ENCODE results near the gene PIP4P1.
"Not testable (repeated sequence)": the region's sequence is repeated elsewhere in the genome, so short reads cannot be mapped to it uniquely, and the experiment has no call there.

The PIP4P1 gene

DNA sequence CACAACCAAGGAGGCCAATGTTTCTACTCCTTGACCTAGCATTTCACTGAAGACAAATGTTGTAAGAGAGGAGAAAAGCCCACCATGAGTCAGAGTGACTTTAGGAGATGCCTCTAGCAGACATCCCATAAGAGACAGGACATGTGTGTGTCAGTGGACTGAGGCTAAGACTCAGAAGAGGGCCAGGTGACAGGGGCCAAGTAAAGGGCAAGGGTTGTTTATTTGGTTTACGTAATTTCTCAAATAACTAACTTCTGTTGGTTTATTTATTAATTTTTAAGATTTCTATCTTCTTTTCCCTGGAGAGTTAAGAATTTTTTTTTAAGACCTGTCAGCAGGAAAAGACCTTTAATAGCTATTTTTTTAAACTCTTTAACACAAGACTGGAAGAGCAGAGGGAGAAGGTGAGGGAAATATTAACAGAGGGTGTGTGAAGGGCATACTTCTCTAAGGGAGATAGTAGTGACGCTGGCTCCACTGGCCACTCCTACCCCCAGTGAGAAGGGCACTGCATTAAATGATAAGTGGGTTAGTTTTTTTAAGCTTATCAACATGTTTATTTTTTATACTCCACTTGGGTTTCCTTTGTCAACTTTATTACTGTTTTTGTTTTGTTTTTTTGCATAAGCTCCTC lies 11.4 kb upstream of the PIP4P1 start:
- no peak for DNase-seq

DNA sequence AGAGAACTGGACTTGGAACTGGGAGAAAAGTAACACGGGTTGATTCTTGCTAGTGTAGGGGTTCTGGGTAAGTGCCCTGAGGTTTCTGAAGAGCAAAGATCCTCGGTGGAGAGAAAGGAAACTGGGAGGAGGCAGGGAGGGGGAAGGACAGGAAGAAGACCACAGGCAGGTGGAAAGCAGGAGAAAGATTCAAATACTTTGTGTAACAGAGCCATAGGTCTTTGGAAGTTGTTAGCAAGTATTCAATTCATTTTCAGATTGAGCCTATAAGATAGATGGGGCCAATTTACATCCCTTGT lies 9.3 kb upstream of the PIP4P1 start:
- no peak for DNase-seq

- peak; percentile 12 for DNase-seq
Measured at GRCh38 chr14:20469890-20470602, 8.8 kb upstream of the PIP4P1 start.

DNA sequence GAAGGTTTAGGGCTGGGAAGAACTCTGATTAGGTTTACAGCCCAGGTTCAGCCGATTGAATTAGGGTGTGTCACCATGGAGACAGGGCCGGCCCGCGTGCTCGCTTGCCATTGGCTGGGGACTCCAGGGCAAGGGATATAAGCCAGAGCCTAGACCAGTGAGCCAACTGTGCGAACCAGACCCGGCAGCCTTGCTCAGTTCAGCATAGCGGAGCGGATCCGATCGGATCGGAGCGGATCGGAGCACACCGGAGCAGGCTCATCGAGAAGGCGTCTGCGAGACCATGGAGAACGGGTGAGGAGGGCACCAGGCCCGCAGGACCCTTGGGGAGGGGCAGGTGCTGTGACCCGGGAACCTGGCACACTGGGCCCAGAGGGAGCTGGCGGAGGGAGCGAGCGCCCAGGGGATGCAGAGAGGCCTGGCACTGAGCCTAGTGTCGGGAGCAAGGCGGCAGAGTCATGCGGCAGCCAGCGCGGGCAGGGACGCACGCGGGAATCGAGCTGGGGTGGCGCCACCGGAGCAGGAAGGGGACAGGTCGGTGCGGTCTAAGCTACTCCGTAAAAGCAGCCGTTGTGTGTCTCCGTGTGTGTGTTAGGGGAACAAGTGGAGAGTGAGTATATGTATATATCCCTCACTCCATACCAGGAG lies 8.1 kb upstream of the PIP4P1 start, which contains the start of gene PNP:
TSS of gene PNP (plus strand) at position 165 of the 648 bp plus-strand sequence. CDS start at position 284, 119 bp downstream.
- DNase-seq = peak; percentile 63

DNA sequence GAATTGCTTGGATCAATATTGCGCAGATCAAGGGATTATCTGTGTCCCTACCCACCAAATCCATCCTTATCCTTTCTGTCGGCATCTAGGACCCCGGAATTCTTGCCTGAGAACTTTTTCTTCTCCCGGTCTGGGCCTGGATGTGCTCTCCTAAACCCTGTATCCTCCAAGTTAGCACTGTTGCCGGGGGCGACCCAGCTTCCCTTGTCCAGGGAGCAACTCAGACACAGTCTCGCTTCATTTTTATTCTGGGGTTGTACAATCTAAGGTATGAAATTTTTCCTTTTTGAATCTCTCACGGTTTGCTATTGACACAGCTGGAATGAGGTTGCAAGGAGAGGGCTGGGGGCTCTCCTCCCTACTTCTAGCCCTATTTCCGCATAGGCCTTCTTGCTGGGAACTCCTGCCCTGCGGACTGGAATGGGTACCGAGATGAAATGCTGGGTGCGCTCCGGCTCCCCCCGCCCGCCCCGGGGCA lies 7.6 kb upstream of the PIP4P1 start:
- DNase-seq = no peak

DNA sequence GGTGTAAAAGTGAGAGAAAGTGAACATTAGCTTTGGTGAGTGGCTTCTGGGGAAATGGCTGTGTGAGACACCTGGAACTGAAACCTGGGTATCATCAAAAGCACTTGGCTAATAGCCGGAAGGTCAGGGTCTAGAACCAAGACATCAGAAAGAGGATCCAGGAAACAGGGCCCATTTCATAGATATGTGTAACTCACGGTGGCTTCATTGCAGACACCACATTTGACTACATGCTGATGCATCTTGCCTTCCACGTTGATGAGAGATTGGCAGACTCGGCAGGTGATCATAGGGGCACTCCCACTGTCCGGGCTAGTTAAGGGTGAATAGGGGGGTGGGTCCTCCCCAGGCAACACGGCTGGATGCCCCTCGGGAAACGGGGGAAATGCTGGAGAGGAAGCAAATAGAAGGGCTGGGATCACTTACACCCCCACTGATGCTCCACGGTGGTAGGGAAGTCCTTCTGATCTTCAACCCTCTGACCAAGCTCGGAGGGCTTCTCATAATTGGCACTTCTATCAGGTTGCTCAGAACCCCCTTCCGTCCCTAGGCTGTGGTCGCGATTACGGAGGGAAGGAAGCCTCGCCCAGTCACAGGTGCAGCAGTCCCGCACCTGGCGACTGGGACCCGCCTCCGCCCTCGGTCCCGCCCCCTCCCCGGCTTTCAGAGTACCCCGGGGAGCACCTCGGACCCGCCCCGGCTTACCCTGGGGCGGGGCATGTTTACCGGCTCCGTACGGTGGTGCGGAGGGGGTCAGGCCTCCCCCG lies 593 bp downstream of the PIP4P1 start:
- no peak for DNase-seq

- no peak for DNase-seq
Measured at GRCh38 chr14:20458031-20458789, 3.0 kb downstream of the PIP4P1 start.

DNA sequence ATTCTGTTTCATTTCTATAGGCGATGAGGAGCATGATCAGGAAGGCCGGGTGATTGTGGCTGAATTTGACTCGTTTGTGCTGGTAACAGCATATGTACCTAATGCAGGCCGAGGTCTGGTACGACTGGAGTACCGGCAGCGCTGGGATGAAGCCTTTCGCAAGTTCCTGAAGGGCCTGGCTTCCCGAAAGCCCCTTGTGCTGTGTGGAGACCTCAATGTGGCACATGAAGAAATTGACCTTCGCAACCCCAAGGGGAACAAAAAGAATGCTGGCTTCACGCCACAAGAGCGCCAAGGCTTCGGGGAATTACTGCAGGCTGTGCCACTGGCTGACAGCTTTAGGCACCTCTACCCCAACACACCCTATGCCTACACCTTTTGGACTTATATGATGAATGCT lies 4.3 kb downstream of the PIP4P1 start:
- no peak for DNase-seq

- peak; percentile 96 for DNase-seq
Measured at GRCh38 chr14:20455355-20456300, 5.6 kb downstream of the PIP4P1 start.

- peak; percentile 99 for DNase-seq
Measured at GRCh38 chr14:20454516-20455354, 6.5 kb downstream of the PIP4P1 start, which contains the start of the genes APEX1 and OSGEP. Gene APEX1, plus strand, starts transcription at chr14:20455226. Its CDS starts 420 bp downstream, at chr14:20455646. Gene OSGEP, minus strand, starts transcription at chr14:20454812. Its CDS starts 129 bp downstream, at chr14:20454683.

GRCh38 chr14:20452831-20453230 lies 8.4 kb downstream of the PIP4P1 start:
- not testable (repeated sequence) for DNase-seq

DNA sequence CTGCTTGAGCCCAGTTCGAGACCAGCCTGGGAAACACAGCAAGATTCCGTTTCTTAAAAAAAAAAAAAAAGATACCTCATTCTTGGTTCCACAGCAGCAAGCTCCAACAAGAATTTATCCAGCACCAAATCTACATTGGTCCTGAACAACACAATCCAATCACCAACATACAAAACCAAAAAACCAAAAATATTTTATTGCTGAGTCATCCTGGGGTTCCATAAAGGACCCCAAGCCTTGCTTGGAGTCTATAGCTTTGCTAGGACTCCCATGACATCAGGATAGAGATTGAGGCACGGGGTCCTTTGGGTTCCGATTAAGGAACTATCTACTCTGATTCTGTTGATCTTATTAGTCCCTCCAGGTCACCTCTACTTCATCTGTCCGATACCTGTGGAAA lies 14.3 kb downstream of the PIP4P1 start:
- DNase-seq = no peak

DNA sequence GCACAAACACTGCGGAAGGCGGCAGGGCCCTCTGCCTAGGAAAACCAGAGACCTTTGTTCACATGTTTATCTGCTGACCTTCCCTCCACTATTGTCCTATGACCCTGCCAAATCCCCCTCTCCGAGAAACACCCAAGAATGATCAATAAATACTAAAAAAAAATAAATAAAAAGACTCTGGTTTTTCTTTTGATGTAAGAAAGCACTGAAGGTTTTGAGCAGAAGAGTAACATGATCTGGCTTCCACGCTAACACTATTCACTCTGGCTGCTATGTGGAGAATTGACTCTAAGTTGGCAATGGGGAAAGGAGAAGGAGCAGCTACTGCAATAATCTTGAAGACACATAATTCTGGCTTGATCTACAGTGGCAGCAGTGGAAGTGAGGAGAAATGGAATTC lies 17.6 kb downstream of the PIP4P1 start:
- DNase-seq = not testable (repeated sequence)

DNA sequence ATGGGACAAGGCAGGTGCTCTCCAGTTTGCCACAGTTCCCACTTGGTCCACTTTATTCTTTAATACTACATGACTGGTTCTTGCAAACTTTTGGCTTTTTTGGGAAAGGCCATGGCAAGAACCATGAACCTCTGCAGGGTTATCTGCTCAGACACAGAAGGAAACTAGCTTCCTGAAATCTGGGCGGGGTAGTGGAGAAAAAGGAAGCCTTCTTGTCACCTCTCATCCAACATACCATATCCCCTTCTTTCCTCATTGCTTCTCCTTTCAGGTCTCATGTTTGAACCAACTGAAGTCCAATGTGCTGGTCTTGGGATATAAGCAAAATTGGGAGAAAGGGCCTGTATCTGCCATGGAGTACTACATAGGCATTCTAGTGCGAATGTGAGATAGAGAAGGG lies 19.8 kb downstream of the PIP4P1 start:
- DNase-seq = no peak

DNA sequence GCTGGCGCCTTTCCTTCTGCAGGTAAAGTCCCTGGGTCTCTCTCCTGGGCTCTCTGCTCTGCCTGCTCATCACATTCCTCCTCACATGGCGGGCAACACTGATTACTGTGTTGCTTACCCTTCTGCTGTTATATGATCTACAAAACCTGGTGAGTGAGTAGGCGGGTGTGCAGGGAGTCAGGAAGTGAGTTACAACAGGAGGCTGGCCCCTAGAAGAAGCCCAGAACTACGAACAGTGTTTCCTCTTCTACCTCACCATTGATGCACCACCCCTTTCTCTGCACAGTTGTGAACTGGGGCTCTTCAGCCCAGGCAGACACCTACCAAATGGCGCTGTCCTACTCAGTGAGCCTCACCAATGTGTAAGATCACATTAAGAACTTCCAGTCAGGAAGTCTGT lies 20.4 kb downstream of the PIP4P1 start:
- DNase-seq = no peak

GRCh38 chr14:20440465-20440864 lies 20.8 kb downstream of the PIP4P1 start:
- DNase-seq = no peak

GRCh38 chr14:20438664-20439063 lies 22.6 kb downstream of the PIP4P1 start:
- DNase-seq = no peak

GRCh38 chr14:20436363-20436755 lies 24.9 kb downstream of the PIP4P1 start:
- no peak for DNase-seq

DNA sequence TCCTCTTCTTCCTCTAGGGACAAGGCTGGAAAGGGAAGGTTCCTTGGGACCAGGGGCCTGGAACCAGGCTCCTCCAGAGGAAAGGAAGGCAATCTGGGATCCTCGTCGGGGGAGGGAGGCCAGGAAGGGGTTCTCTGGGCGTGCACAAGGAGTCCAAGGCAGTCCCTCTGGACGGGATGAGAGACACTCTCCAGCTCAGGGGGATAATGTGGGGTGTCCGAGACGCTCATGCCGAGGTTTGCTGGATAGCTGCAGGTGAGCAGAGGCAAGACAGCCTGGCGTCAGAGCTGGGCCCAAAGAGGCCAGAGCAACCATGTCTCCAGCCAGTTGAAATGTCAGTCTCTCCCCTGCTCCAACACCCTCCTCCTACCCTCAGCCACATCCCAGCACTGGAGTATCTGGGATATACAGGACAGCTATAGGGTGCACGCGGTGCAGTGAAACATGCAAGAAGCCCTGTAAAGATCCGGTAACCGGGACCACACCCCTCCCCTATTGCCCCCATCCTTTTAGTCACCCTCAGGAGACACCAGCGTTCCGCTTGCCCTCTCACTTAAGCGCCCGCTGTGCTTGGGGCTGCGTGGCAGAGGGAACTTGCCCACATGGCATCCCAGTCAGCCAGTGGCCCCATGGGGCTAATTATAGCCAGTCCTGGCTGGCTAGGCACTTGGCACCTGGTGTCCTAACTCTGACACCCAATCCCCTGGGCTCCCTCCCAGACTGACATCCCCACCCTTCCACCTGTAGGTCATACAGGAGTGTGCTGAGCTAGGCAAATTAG lies 25.5 kb downstream of the PIP4P1 start, which contains the start of gene KLHL33:
TSS of gene KLHL33 (minus strand) at position 585 of the 781 bp plus-strand sequence. CDS start at position 230, 355 bp downstream.
- DNase-seq = no peak
